Endothelial cell of umbilical vein (primary cell): ENCODE data around the gene A4GNT. TPM values are rescaled to one million over a fixed set of nuclear protein-coding genes. Genes with fewer than 3 reads are reported as not detected.

Experiments
- BruUV-seq: library from RNA; stranded (reverse); fragments of 400-500 nt; replicated peaks from 2 replicates; lab custom pipeline; 2021; lab: Mats Ljungman, UMichigan
- CTCF ChIA-PET: fragments of 300-600, 350-600 bp; sonication (Branson Sonifier 250); formaldehyde crosslinking; loops from one replicate; lab custom pipeline; 2021; ENCODE audit warnings: antibody characterized with exemption, inconsistent platforms; lab: Charles Lee
- POLR2A ChIA-PET: fragments of 300-600, 350-600 bp; sonication (Branson Sonifier 250); formaldehyde crosslinking; loops from one replicate; lab custom pipeline; 2021; ENCODE audit warnings: antibody characterized with exemption, inconsistent platforms; lab: Charles Lee
- DNase-seq: peaks from one replicate; pipeline ENCODE4 v3.0.0-alpha.2; 2011; ENCODE audit warnings: low read depth, low spot score
- FAIRE-seq: peaks from 2 replicates; lab custom pipeline; 2011; peaks lifted over from hg19 to GRCh38; lab: Jason Lieb, UNC
- H2AFZ ChIP-seq: 2 replicates; pipeline ENCODE4 v1.6.0; 2012; ENCODE audit warnings: low read depth, low read length, control low read depth, inconsistent platforms
- H3K27ac ChIP-seq: 2 replicates; pipeline ENCODE4 v1.5.1; 2011; ENCODE audit warnings: low read depth, mild to moderate bottlenecking, control low read depth, low read length, moderate library complexity; ENCODE audit not compliant: insufficient read depth
- H3K27me3 ChIP-seq, 2 experiments: 2 replicates each; pipeline versions ENCODE4 v1.6.0 to v1.6.1; 2011; ENCODE audit warnings: low read length in 2 of 2, mixed read lengths in 1 of 2; ENCODE audit not compliant: control insufficient read depth in 2 of 2, insufficient read depth in 2 of 2
- H3K36me3 ChIP-seq, 2 experiments: 2 replicates in 1 of 2; 3 replicates in 1 of 2; pipeline ENCODE4 v1.5.1; 2011; ENCODE audit warnings: low read length in 2 of 2, mild to moderate bottlenecking in 1 of 2, moderate library complexity in 1 of 2; ENCODE audit not compliant: control insufficient read depth in 2 of 2, insufficient read depth in 2 of 2; ENCODE audit errors: extremely low read depth in 1 of 2
- H3K4me1 ChIP-seq: 3 replicates; pipeline ENCODE4 v1.5.1; 2011; ENCODE audit warnings: mild to moderate bottlenecking, low read length; ENCODE audit not compliant: control insufficient read depth, insufficient read depth; ENCODE audit errors: extremely low read depth
- H3K4me2 ChIP-seq: 2 replicates; pipeline ENCODE4 v1.6.1; 2011; ENCODE audit warnings: low read length, control low read depth, mixed read lengths; ENCODE audit not compliant: insufficient read depth
- H3K4me3 ChIP-seq, 3 experiments: fragments of 200-600 bp in 1 of 3; sonication (generic), shearing (Covaris generic) in 1 of 3; replicated peaks in 1 of 3; 2 replicates each; pipeline ENCODE4 v1.5.1; 2011 to 2016; ENCODE audit warnings: control low read depth in 3 of 3, low read length in 3 of 3, mild to moderate bottlenecking in 2 of 3, inconsistent platforms in 1 of 3, low read depth in 1 of 3, moderate library complexity in 1 of 3; ENCODE audit not compliant: insufficient read depth in 1 of 3
- H3K79me2 ChIP-seq: 2 replicates; pipeline ENCODE4 v1.6.0; 2012; ENCODE audit warnings: low read length, inconsistent platforms; ENCODE audit not compliant: control insufficient read depth, insufficient read depth
- H3K9ac ChIP-seq: replicated peaks from 2 replicates; pipeline ENCODE3; 2011; ENCODE audit warnings: low read length, control low read depth; ENCODE audit not compliant: insufficient read depth; ENCODE audit errors: extremely low read depth
- H3K9me1 ChIP-seq: replicated peaks from 3 replicates; pipeline ENCODE4 v1.6.0; 2011; ENCODE audit warnings: mild to moderate bottlenecking, low read length; ENCODE audit not compliant: control insufficient read depth, insufficient read depth; ENCODE audit errors: extremely low read depth
- H3K9me3 ChIP-seq: replicated peaks from 2 replicates; pipeline ENCODE4 v1.5.1; 2012; ENCODE audit warnings: low read length, inconsistent platforms; ENCODE audit not compliant: control insufficient read depth, insufficient read depth
- H4K20me1 ChIP-seq: replicated peaks from 2 replicates; pipeline ENCODE3; 2011; ENCODE audit warnings: mild to moderate bottlenecking, low read length; ENCODE audit not compliant: control insufficient read depth, insufficient read depth; ENCODE audit errors: extremely low read depth
- CTCF ChIP-seq, 2 donors: IDR thresholded peaks; 1 replicate in 1 of 2; 2 replicates in 1 of 2; pipeline ENCODE4 v1.5.1; 2011; ENCODE audit warnings: low read length in 2 of 2, mild to moderate bottlenecking in 2 of 2, moderate library complexity in 2 of 2, control low read depth in 1 of 2, inconsistent platforms in 1 of 2, low read depth in 1 of 2; ENCODE audit not compliant: insufficient read depth in 1 of 2; ENCODE audit errors: extremely low read depth in 1 of 2
- EZH2 ChIP-seq: IDR thresholded peaks from 2 replicates; pipeline ENCODE4 v1.6.1; 2012; ENCODE audit warnings: borderline replicate concordance, low read depth, mild to moderate bottlenecking, moderate library complexity, low read length, inconsistent platforms; ENCODE audit not compliant: severe bottlenecking
- FOS ChIP-seq: IDR thresholded peaks from 2 replicates; pipeline ENCODE4 v1.6.1; 2011; ENCODE audit warnings: mild to moderate bottlenecking, low read length, moderate library complexity, borderline replicate concordance; ENCODE audit not compliant: insufficient read depth
- GATA2 ChIP-seq: IDR thresholded peaks from 2 replicates; pipeline ENCODE4 v1.7.0; 2011; ENCODE audit warnings: low read depth, mild to moderate bottlenecking, moderate library complexity, mixed read lengths, low read length; ENCODE audit not compliant: insufficient read length, insufficient read depth
- JUN ChIP-seq: IDR thresholded peaks from 2 replicates; pipeline ENCODE4 v1.6.1; 2011; ENCODE audit warnings: borderline replicate concordance, low read depth; ENCODE audit not compliant: insufficient read length, insufficient read depth
- MAX ChIP-seq: IDR thresholded peaks from 2 replicates; pipeline ENCODE4 v1.6.1; 2011; ENCODE audit not compliant: insufficient read depth, insufficient read length
- POLR2AphosphoS5 ChIP-seq: IDR thresholded peaks from 2 replicates; pipeline ENCODE4 v1.6.1; 2012; ENCODE audit warnings: low read depth, mild to moderate bottlenecking, control low read depth, low read length, moderate library complexity; ENCODE audit not compliant: insufficient read depth
- dilution Hi-C: fragments of 300-500 bp; cut with MboI; formaldehyde crosslinking; loops from one replicate; pipeline ENCODE4 v1.15.0; 2019; ENCODE audit warnings: low sequenced_read_pairs; ENCODE audit not compliant: extremely low pct_ligation_motif_present
- intact Hi-C: fragments of 100-400 bp; cut with micrococcal nuclease; formaldehyde crosslinking; loops from one replicate; pipeline ENCODE4 v1.10.0; 2022
- polyA plus RNA-seq, 4 experiments: library from polyadenylated mRNA; depleted of rRNA in 3 of 4; stranded (reverse) in 3 of 4; unstranded in 1 of 4; fragments of >200 nt; gene quantifications; 2 replicates each; pipeline versions ENCODE4 v1.2.1 to v1.2.3, GENCODE V29; 2011 to 2012; ENCODE audit warnings: missing spikeins in 1 of 4
- total RNA-seq: library from RNA; stranded (reverse); gene quantifications from 2 replicates; pipeline ENCODE4 v1.2.3, GENCODE V29; 2021

A4GNT gene
- total and polyA plus RNA-seq, 2 donors (not counting 3 experiments of a cell fraction or from before 2014, with no cell fraction given), result not detected

GRCh38 chr3:138154534-138154933 is 22.3 kb upstream of the A4GNT start:
- no peaks in the 10 kb centered on the region for H3K4me1 ChIP-seq

More at GRCh38 chr3:138154534-138154933, 22.3 kb upstream of the A4GNT start:
- BruUV-seq, result no TSS peak
- Histone ChIP-seq H4K20me1 (no peaks in the 10 kb centered on the region), H3K4me3 (no peak overlapping the region), H3K27ac (no peak overlapping the region), H3K79me2 (no peaks in the 10 kb centered on the region), H3K27me3 (no peaks in the 10 kb centered on the region), H3K4me2 (no peak overlapping the region), H2AFZ (no peak overlapping the region), H3K36me3 (no peaks in the 10 kb centered on the region), H3K9ac (no peak overlapping the region), H3K9me3 (no peaks in the 10 kb centered on the region), H3K9me1 (no peaks in the 10 kb centered on the region)
- intact Hi-C loops, result no loop called here
- DNase-seq (no peak), FAIRE-seq (no peak)
- dilution Hi-C loops, result no loop called here
- no peak for TF ChIP-seq MAX
- no peak for TF ChIP-seq GATA2
- TF ChIP-seq JUN, result no peak
- no peak for TF ChIP-seq EZH2
- TF ChIP-seq CTCF (IDR thresholded peaks at IDR 0.05; ENCODE audit: extremely low read depth in 1 of 2, insufficient read depth in 1 of 2, low read depth in 1 of 2, low read length in 2 of 2), result no peak
- no peak for TF ChIP-seq POLR2AphosphoS5
- TF ChIP-seq FOS, result no peak
- POLR2A ChIA-PET, result no interaction called here
- CTCF ChIA-PET, result no interaction called here
